Measurements from ENCODE around the gene MAPK1.

DNA sequence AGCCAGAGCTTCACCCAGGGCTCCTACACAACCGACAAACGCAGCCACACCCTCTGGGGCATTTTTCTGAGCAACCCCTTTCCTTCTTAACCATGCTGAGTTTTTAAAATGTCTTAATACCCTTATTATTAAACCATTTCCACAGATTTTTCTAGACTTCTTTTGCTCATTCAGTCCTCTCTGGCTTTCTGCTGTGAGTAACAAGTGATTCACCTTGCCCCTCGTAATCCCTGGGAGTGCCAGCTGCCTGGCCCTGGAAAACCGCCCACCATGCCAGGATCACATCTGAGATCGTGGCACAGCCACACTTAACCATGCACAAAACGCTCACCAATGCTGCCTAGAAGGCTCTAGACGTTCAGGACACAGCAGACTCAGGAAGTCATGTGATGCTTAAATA is 157.3 kb downstream of the MAPK1 start:
- TF ChIP-seq, protein P1, sequence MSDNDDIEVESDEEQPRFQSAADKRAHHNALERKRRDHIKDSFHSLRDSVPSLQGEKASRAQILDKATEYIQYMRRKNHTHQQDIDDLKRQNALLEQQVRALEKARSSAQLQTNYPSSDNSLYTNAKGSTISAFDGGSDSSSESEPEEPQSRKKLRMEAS (CRISPR knock-in tag; IDR thresholded peaks at IDR 0.05), result no peak
- no peak for TF ChIP-seq NCOA2 (IDR thresholded peaks at IDR 0.05; ENCODE audit: partially characterized antibody in 2 of 2)
- TF ChIP-seq ZC3H11A (IDR thresholded peaks at IDR 0.05; ENCODE audit: low read depth, low read length), result no peak
- TF ChIP-seq, protein P2, sequence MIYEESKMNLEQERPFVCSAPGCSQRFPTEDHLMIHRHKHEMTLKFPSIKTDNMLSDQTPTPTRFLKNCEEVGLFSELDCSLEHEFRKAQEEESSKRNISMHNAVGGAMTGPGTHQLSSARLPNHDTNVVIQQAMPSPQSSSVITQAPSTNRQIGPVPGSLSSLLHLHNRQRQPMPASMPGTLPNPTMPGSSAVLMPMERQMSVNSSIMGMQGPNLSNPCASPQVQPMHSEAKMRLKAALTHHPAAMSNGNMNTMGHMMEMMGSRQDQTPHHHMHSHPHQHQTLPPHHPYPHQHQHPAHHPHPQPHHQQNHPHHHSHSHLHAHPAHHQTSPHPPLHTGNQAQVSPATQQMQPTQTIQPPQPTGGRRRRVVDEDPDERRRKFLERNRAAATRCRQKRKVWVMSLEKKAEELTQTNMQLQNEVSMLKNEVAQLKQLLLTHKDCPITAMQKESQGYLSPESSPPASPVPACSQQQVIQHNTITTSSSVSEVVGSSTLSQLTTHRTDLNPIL (CRISPR knock-in tag; IDR thresholded peaks at IDR 0.05), result no peak
- no peak for TF ChIP-seq PTRF (tag; IDR thresholded peaks at IDR 0.05)
- TF ChIP-seq KDM1A (IDR thresholded peaks at IDR 0.05), result no peak
- TF ChIP-seq HDAC6 (IDR thresholded peaks at IDR 0.05; ENCODE audit: low read depth, low read length), result no peak
- TF ChIP-seq, protein P3, sequence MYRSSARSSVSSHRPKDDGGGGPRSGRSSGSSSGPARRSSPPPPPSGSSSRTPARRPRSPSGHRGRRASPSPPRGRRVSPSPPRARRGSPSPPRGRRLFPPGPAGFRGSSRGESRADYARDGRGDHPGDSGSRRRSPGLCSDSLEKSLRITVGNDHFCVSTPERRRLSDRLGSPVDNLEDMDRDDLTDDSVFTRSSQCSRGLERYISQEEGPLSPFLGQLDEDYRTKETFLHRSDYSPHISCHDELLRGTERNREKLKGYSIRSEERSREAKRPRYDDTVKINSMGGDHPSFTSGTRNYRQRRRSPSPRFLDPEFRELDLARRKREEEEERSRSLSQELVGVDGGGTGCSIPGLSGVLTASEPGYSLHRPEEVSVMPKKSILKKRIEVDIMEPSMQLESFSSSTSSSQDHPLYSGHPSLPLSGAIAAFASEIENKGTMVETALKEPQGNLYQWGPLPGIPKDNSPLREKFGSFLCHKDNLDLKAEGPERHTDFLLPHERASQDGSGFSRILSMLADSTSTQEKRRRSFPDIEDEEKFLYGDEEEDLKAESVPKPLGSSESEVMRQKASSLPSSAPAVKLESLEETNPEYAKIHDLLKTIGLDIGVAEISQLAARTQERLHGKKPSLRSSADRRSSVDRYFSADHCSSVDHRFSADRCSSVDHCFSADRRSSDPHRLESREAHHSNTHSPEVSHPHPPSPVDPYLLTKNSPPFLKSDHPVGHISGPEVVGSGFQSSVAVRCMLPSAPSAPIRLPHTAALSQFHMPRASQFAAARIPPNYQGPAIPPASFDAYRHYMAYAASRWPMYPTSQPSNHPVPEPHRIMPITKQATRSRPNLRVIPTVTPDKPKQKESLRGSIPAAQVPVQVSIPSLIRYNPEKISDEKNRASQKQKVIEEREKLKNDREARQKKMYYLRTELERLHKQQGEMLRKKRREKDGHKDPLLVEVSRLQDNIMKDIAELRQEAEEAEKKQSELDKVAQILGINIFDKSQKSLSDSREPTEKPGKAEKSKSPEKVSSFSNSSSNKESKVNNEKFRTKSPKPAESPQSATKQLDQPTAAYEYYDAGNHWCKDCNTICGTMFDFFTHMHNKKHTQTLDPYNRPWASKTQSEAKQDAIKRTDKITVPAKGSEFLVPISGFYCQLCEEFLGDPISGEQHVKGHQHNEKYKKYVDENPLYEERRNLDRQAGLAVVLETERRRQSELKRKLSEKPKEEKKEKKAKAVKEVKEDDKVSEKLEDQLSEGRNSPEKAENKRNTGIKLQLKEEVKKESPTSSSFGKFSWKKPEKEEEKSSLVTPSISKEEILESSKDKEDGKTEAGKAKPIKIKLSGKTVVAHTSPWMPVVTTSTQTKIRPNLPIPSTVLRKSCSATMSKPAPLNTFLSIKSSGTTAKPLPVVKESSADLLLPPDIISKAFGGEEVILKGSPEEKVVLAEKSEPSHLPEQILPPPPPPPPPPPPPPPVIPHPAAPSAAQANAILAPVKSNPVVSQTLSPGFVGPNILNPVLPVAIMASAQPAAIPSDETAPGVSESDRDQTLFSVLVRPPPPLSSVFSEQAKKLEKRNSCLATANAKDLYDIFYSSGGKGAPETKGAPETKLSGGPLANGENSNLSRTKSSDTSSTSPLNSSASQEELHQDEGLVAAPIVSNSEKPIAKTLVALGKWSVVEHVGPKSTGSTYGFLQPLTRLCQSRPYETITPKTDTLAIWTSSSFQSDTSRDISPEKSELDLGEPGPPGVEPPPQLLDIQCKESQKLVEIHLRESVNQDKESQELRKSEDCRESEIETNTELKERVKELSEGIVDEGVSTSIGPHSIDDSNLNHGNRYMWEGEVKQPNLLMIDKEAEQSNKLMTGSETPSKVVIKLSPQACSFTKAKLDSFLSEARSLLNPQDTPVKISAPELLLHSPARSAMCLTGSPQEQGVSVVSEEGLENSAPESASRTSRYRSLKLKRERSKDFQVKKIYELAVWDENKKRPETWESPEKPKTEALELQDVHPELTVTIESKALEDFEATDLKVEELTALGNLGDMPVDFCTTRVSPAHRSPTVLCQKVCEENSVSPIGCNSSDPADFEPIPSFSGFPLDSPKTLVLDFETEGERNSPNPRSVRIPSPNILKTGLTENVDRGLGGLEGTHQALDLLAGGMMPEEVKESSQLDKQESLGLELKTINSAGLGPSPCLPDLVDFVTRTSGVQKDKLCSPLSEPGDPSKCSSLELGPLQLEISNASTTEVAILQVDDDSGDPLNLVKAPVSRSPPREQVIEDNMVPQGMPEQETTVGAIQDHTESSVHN (IDR thresholded peaks at IDR 0.05; ENCODE audit: borderline replicate concordance in 1 of 2, low read depth in 1 of 2), result no peak
- TF ChIP-seq, protein P4, sequence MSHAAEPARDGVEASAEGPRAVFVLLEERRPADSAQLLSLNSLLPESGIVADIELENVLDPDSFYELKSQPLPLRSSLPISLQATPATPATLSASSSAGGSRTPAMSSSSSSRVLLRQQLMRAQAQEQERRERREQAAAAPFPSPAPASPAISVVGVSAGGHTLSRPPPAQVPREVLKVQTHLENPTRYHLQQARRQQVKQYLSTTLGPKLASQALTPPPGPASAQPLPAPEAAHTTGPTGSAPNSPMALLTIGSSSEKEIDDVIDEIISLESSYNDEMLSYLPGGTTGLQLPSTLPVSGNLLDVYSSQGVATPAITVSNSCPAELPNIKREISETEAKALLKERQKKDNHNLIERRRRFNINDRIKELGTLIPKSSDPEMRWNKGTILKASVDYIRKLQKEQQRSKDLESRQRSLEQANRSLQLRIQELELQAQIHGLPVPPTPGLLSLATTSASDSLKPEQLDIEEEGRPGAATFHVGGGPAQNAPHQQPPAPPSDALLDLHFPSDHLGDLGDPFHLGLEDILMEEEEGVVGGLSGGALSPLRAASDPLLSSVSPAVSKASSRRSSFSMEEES (CRISPR knock-in tag; IDR thresholded peaks at IDR 0.05), result no peak
- TF ChIP-seq GTF2F1 (IDR thresholded peaks at IDR 0.05; ENCODE audit: low read depth, low read length), result no peak
